Fibroblast of skin of right quadriceps (primary cell): ENCODE results near the gene ZDHHC8.

ENCODE experiments used
- DNase-seq: peaks from one replicate; pipeline ENCODE4 v3.0.0-alpha.2; 2013

The ZDHHC8 gene

DNA sequence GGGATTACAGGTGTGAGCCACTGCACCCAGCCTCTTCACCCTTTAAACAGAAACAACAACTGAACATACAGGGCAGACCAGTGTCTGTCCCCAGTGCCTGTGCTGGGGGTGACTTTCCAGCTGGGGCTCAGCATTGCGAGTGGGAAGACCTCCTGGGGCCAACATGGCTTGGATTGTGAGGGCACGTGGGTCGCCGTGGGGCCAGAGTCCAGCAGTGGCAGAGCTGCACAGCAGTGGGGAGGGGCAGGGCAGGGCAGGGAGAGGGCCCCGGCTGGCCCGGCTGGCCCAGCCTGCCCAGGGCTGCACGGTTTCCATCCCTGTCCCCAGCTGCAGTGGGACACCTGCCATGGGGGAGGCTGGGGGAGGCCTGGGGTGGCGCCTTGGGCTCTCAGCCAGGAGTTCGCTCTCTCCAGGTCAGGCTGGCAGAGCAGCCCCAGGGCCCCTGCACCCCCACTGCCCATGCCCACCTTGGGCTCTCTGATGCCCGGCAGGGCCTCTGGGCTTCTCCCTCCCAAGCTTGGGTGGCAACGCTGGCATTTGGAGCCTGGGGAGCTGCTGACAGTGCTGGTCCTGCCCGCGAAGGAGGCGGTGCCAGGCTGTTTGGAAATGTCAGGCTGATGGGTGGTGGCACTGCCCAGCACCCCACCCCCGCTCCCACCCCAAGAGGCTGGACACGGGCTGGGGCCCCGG lies 49.7 kb downstream of the ZDHHC8 start:
- no peak for DNase-seq

DNA sequence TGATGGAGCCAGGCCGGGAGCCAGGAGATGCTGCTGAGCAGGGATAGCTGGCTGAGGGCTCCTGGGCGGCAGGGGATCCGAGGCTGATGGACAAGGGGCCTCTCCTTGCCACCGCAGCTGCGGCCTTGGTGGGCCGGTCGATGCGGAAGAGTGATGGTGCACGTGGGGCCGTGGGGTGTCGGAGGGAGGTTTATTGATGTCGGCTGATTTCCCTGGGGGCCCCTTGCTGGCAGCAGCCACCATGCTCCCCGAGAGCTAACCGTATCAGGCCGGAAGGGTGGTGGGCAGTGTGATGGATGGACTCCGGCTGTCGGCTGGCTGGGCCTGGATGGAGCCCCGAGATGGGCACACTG lies 50.3 kb downstream of the ZDHHC8 start:
- no peak for DNase-seq

GRCh38 chr22:20182365-20182764 lies 50.8 kb downstream of the ZDHHC8 start:
- no peak for DNase-seq

DNA sequence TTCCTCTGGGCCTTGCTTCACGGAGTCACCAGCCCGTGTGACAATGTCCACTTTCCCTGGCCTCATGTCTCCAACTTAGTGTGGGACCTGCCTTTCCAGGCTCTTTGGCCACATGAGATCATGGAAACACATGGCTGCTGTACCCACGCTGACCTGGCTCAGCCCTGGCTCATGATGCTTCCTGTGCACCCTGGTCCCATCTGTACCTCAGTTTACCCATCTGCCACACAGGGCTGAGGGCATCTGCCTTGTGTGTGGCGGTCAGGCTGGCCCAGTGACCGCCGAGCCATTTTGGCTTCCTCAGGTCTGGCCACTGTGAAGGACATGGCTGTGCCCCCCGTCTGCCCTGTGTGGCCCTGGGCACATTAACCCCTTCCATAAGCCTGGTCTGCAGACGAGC lies 51.5 kb downstream of the ZDHHC8 start:
- no peak for DNase-seq

DNA sequence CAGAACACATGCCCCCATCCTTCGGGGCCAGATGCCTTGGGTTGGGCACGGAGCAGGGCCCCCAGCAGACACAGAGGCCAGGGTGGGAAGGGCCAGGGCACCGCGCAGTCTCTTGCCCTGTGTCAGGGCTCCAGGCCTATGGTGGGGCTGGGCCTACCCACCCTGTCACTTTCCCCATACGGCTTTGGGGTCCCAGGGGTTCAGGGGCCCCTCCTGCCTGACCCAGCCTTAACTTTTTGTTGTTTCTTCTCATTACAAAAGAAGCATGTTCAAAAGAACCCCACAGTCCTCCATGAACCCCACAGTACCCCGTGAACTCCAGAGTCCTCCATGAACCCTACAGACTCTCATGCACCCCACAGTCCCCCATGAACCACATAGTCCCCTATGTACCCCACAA lies 52.2 kb downstream of the ZDHHC8 start:
- DNase-seq, result no peak

- DNase-seq, result no peak
Measured at GRCh38 chr22:20184501-20185165, 53.0 kb downstream of the ZDHHC8 start.

GRCh38 chr22:20185750-20186149 lies 54.1 kb downstream of the ZDHHC8 start:
- DNase-seq, result no peak

DNA sequence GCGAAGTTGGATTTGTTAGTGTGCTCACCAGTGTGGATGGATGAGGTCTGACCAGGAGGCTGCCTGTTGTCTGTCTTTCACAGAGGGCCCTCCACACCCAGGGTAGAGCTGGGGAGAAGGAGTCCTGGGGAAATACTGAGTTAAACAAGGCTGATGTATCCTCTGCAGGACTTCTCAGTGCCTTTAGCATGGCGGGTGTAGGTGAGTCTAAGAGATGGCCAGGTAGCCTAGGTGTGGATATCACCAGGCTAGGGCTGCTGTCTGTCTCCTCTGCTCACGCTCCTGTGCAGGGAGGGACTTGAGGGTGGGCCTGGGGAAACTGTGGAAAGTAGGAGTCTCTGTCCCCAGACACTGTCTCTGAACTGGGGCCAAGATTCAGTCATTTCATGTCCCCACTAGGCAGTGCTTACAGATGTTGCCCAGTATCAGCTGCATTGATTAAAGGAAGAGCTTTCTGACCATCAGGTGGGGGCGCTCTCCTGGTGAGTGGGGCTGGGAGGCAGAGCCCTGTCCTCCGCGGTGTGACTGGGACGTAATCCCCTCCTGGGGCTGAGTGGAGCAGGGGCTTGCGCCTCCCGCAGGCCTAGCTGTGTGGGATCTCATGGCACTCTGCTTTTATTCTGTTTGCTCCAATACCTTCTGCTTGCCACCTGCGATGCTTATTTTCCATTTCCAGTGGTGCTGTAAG lies 54.7 kb downstream of the ZDHHC8 start:
- DNase-seq, result no peak

- DNase-seq, result no peak
Measured at GRCh38 chr22:20186871-20187546, 55.4 kb downstream of the ZDHHC8 start.

GRCh38 chr22:20187777-20188566 lies 56.4 kb downstream of the ZDHHC8 start:
- DNase-seq, result no peak

GRCh38 chr22:20188567-20188877 lies 56.9 kb downstream of the ZDHHC8 start:
- DNase-seq, result no peak

- DNase-seq, result no peak
Measured at GRCh38 chr22:20191000-20191515, 59.5 kb downstream of the ZDHHC8 start.

GRCh38 chr22:20191803-20192202 lies 60.2 kb downstream of the ZDHHC8 start:
- DNase-seq, result no peak

GRCh38 chr22:20192293-20192971 lies 60.8 kb downstream of the ZDHHC8 start:
- no peak for DNase-seq

DNA sequence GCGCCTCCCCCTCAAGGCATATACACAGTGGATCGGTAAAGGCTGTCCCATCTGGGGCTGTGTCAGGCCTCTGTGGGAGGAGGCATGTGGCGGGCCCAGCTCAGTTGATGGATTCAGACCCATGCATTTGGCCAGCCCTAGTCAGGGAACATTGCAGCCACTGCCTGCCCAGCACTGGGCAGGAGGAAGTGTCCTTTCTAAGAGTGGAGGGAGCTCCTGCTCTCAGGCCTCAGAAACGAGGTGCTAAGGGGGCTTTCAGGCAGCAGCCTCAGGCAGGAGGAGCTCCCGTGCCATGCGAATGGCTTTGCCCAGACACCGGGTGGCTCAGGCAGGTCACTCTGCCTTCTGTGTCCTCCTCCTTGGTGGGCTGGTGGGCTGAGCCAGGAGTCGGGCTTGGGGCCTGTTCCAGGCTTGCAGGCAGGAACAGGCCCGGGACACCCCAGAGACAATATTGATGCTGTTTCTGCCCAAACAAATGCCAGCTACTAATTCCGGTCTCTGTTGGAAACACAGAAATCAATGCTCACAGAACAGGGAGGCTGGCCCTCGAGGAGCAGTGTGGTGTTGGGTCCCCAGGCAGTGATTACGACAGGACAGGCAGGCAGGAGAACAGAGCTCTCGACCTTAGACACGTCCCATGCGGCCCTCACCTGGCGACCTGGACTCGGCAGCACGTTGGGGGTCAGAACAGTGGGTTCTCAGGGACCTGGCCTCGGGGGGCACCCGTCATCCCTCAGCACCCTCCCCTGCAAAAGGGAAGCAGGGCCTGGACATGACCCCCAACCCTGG lies 61.6 kb downstream of the ZDHHC8 start:
- DNase-seq, result no peak

- DNase-seq, result no peak
Measured at GRCh38 chr22:20193761-20194494, 62.3 kb downstream of the ZDHHC8 start.

- DNase-seq, result no peak
Measured at GRCh38 chr22:20194681-20195593, 63.3 kb downstream of the ZDHHC8 start.

GRCh38 chr22:20196094-20196842 lies 64.7 kb downstream of the ZDHHC8 start:
- DNase-seq, result no peak
